IMR-90 (cell line): ENCODE data around the gene DRC7. TPM values are rescaled to one million over a fixed set of nuclear protein-coding genes. Genes with fewer than 3 reads are reported as not detected.

ENCODE experiments used
- ATAC-seq: fragments of 200-7000 bp; cut with Tn5 transposase; 2 replicates; pipeline ENCODE4 v1.9.1; 2020; ENCODE audit warnings: low read depth, mild to moderate bottlenecking, moderate library complexity
- BruUV-seq: library from RNA; stranded (reverse); fragments of 400-500 nt; replicated peaks from 2 replicates; lab custom pipeline; 2021; lab: Mats Ljungman, UMichigan
- CTCF ChIA-PET: fragments of 300-600 bp; formaldehyde crosslinking; extraction: SDS; loops from one replicate; lab custom pipeline; 2021; ENCODE audit warnings: antibody characterized with exemption; lab: Yijun Ruan, JAX
- POLR2A ChIA-PET: fragments of 300-600 bp; sonication (Branson Sonifier 250); formaldehyde crosslinking; loops from one replicate; lab custom pipeline; 2022; ENCODE audit warnings: antibody characterized with exemption; ENCODE audit not compliant: unreplicated experiment; lab: Charles Lee
- DNase-seq: peaks from one replicate; pipeline ENCODE4 v3.0.0; 2013
- H2AFZ ChIP-seq: replicated peaks from 2 replicates; pipeline ENCODE3; 2013; ENCODE audit warnings: low read length, mild to moderate bottlenecking; ENCODE audit not compliant: poor library complexity
- H2AK5ac ChIP-seq: 2 replicates; pipeline ENCODE4 v1.6.1; 2013; ENCODE audit warnings: low read depth, low read length, inconsistent platforms
- H2AK9ac ChIP-seq: replicated peaks from 2 replicates; pipeline ENCODE3; 2013; ENCODE audit warnings: mild to moderate bottlenecking, low read depth, low read length, moderate library complexity; ENCODE audit not compliant: poor library complexity
- H2BK120ac ChIP-seq: 2 replicates; pipeline ENCODE4 v1.6.1; 2013; ENCODE audit warnings: low read depth, low read length, inconsistent platforms
- H2BK15ac ChIP-seq: 3 replicates; pipeline ENCODE4 v1.6.1; 2013; ENCODE audit warnings: low read depth, low read length, inconsistent platforms
- H2BK20ac ChIP-seq: 2 replicates; pipeline ENCODE4 v1.6.1; 2013; ENCODE audit warnings: low read depth, mild to moderate bottlenecking, inconsistent platforms, low read length, moderate library complexity
- H2BK5ac ChIP-seq: 2 replicates; pipeline ENCODE4 v1.6.1; 2013; ENCODE audit warnings: mild to moderate bottlenecking, low read depth, low read length, inconsistent platforms; ENCODE audit not compliant: poor library complexity, severe bottlenecking
- H3K14ac ChIP-seq: replicated peaks from 2 replicates; pipeline ENCODE4 v1.6.1; 2013; ENCODE audit warnings: low read depth, low read length, inconsistent platforms
- H3K18ac ChIP-seq: 2 replicates; pipeline ENCODE4 v1.6.1; 2013; ENCODE audit warnings: low read depth, low read length, control low read depth
- H3K23ac ChIP-seq: 2 replicates; pipeline ENCODE4 v1.6.1; 2013; ENCODE audit warnings: low read depth, low read length, inconsistent platforms
- H3K27ac ChIP-seq: 2 replicates; pipeline ENCODE4 v1.5.1; 2013; ENCODE audit warnings: mild to moderate bottlenecking, control low read depth, low read length; ENCODE audit not compliant: insufficient read depth
- H3K27me3 ChIP-seq: 2 replicates; pipeline ENCODE4 v1.6.1; 2013; ENCODE audit warnings: low read length; ENCODE audit not compliant: control insufficient read depth, insufficient read depth
- H3K36me3 ChIP-seq: 2 replicates; pipeline ENCODE4 v1.6.1; 2013; ENCODE audit warnings: low read length, mixed read lengths; ENCODE audit not compliant: control insufficient read depth, insufficient read depth
- H3K4ac ChIP-seq: 2 replicates; pipeline ENCODE4 v1.6.1; 2013; ENCODE audit warnings: low read depth, low read length, inconsistent platforms
- H3K4me1 ChIP-seq: 2 replicates; pipeline ENCODE4 v1.6.1; 2013; ENCODE audit warnings: low read length, mixed read lengths; ENCODE audit not compliant: control insufficient read depth, insufficient read depth
- H3K4me2 ChIP-seq: 2 replicates; pipeline ENCODE4 v1.6.1; 2013; ENCODE audit warnings: low read depth, mild to moderate bottlenecking, control low read depth, low read length, moderate library complexity
- H3K4me3 ChIP-seq: 2 replicates; pipeline ENCODE4 v1.5.1; 2013; ENCODE audit warnings: low read depth, mild to moderate bottlenecking, control low read depth, low read length, moderate library complexity; ENCODE audit not compliant: insufficient read depth
- H3K56ac ChIP-seq: 2 replicates; pipeline ENCODE4 v1.6.1; 2013; ENCODE audit warnings: low read length, inconsistent platforms; ENCODE audit not compliant: insufficient read depth; ENCODE audit errors: extremely low read depth
- H3K79me1 ChIP-seq, 2 experiments: 2 replicates each; pipeline ENCODE4 v1.6.1; 2013; ENCODE audit warnings: low read length in 2 of 2, inconsistent platforms in 1 of 2, low read depth in 1 of 2
- H3K9ac ChIP-seq: 2 replicates; pipeline ENCODE4 v1.6.1; 2013; ENCODE audit warnings: low read depth, low read length, control low read depth
- H3K9me1 ChIP-seq: 2 replicates; pipeline ENCODE4 v1.6.1; 2013; ENCODE audit warnings: low read length, inconsistent platforms; ENCODE audit not compliant: insufficient read depth
- H3K9me3 ChIP-seq: 2 replicates; pipeline ENCODE4 v1.6.1; 2013; ENCODE audit warnings: low read length; ENCODE audit not compliant: control insufficient read depth, insufficient read depth
- H4K20me1 ChIP-seq: 2 replicates; pipeline ENCODE4 v1.6.1; 2013; ENCODE audit warnings: low read length, inconsistent platforms; ENCODE audit not compliant: insufficient read depth
- H4K5ac ChIP-seq: 2 replicates; pipeline ENCODE4 v1.6.1; 2013; ENCODE audit warnings: mild to moderate bottlenecking, low read depth, low read length, control low read depth
- H4K8ac ChIP-seq, 2 experiments: 2 replicates each; pipeline ENCODE4 v1.6.1; 2013; ENCODE audit warnings: low read depth in 2 of 2, low read length in 2 of 2, control low read depth in 1 of 2, inconsistent platforms in 1 of 2
- H4K91ac ChIP-seq: 2 replicates; pipeline ENCODE4 v1.6.1; 2013; ENCODE audit warnings: low read depth, low read length, inconsistent platforms; ENCODE audit not compliant: insufficient read depth
- CEBPB ChIP-seq: IDR thresholded peaks from 2 replicates; pipeline ENCODE4 v1.6.1; 2012; ENCODE audit warnings: low read depth, low read length, improper control_type of control experiment
- CHD1 ChIP-seq: IDR thresholded peaks from 2 replicates; pipeline ENCODE4 v1.6.1; 2012; ENCODE audit warnings: low read depth, low read length, improper control_type of control experiment
- FOS ChIP-seq: fragments of 150-350 bp; IDR thresholded peaks from 2 replicates; pipeline ENCODE4 v1.6.1; 2016; ENCODE audit warnings: low read depth, low read length
- MAFK ChIP-seq: IDR thresholded peaks from 2 replicates; pipeline ENCODE4 v1.6.1; 2012; ENCODE audit warnings: low read depth, low read length, improper control_type of control experiment
- NFE2L2 ChIP-seq: fragments of 150-350 bp; IDR thresholded peaks from 2 replicates; pipeline ENCODE4 v1.6.1; 2016; ENCODE audit warnings: low read depth, mild to moderate bottlenecking, low read length
- POLR2A ChIP-seq: IDR thresholded peaks from 2 replicates; pipeline ENCODE4 v1.6.1; 2012; ENCODE audit warnings: mild to moderate bottlenecking, low read depth, low read length
- RAD21 ChIP-seq: IDR thresholded peaks from 2 replicates; pipeline ENCODE4 v1.6.1; 2012; ENCODE audit warnings: low read length, improper control_type of control experiment
- RCOR1 ChIP-seq: IDR thresholded peaks from 2 replicates; pipeline ENCODE4 v1.6.1; 2012; ENCODE audit warnings: mild to moderate bottlenecking, low read length, improper control_type of control experiment; ENCODE audit not compliant: insufficient replicate concordance
- RFX5 ChIP-seq: IDR thresholded peaks from 2 replicates; pipeline ENCODE4 v1.8.0; 2012; ENCODE audit warnings: low read depth, mild to moderate bottlenecking, low read length, moderate library complexity
- SMC3 ChIP-seq: fragments of 150-350 bp; IDR thresholded peaks from 2 replicates; pipeline ENCODE4 v1.6.1; 2016; ENCODE audit warnings: low read depth, mild to moderate bottlenecking, antibody characterized with exemption, low read length, moderate library complexity
- USF2 ChIP-seq: fragments of 150-350 bp; IDR thresholded peaks from 2 replicates; pipeline ENCODE4 v1.6.1; 2017; ENCODE audit warnings: mild to moderate bottlenecking, antibody characterized with exemption, low read length, low read depth
- WGBS, 2 experiments: methylation state at CpG; one replicate each; pipeline versions ENCODE4 v1.1.5 to v1.1.7; 2013; ENCODE audit warnings: missing lambda C conversion rate in 2 of 2; ENCODE audit not compliant: insufficient read length in 1 of 2; ENCODE audit errors: extremely low coverage in 2 of 2; 5-methylcytosine and 5-hydroxymethylcytosine counted together
- dilution Hi-C: fragments of 300-500 bp; cut with HindIII; formaldehyde crosslinking; loops from one replicate; pipeline ENCODE4 v1.14.3; 2018; ENCODE audit warnings: low sequenced_read_pairs; ENCODE audit not compliant: unreplicated experiment
- in situ Hi-C: fragments of 300-500 bp; cut with MboI; formaldehyde crosslinking; loops from 3 replicates; pipeline ENCODE4 v1.14.3; 2019; ENCODE audit warnings: low sequenced_read_pairs, inconsistent platforms, mixed read lengths
- intact Hi-C: fragments of 100-400 bp; cut with micrococcal nuclease; formaldehyde crosslinking; loops from 2 replicates; pipeline ENCODE4 v1.10.0; 2022
- polyA plus RNA-seq, 3 experiments: library from polyadenylated mRNA; depleted of rRNA; stranded (reverse); fragments of >200 nt; gene quantifications; 2 replicates each; pipeline ENCODE4 v1.2.3, GENCODE V29; 2012; ENCODE audit warnings: low replicate concordance in 1 of 3
- total RNA-seq: library from RNA; depleted of rRNA; stranded (reverse); fragments of >200 nt; gene quantifications from 2 replicates; pipeline ENCODE4 v1.2.3, GENCODE V29; 2012
- TF ChIP-seq, protein P1 (sequence below): fragments of 150-350 bp; IDR thresholded peaks from 2 replicates; pipeline ENCODE4 v1.6.1; 2016; ENCODE audit warnings: low read depth, mild to moderate bottlenecking, low read length, moderate library complexity, borderline replicate concordance
- TF ChIP-seq, protein P2 (sequence below): conservative IDR thresholded peaks from 2 replicates; pipeline ENCODE4 v1.5.1; 2012; ENCODE audit warnings: mild to moderate bottlenecking, low read depth, low read length, improper control_type of control experiment

The DRC7 gene
- total and polyA plus RNA-seq, 2 of the 4 experiments (the other 2 are of a cell fraction): not detected

DNA sequence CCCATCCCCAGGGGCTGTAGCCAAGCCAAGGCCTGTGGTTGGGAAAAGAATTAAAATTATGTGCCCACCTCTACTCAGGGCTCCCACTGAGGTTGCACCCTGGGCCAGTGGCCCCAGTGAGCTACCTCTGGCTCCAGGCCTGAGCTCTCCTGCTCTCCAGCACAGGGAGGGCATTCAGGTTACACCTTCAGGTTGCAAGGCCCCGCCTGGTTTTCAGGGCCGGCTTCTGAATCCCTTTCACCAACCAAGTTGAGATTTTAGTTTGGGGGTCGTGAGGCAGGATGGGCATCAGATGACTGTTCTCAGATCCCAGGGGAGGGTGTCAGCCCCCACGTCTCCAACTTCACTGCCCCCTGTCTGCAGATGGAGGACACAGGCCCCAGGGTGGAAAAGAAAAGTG is 33.0 kb downstream of the DRC7 start:
- DNase-seq: no peak

More for the DNA sequence above, 33.0 kb downstream of the DRC7 start:
- no peak overlapping the region for H3K4ac ChIP-seq
- BruUV-seq: no TSS peak
- H3K56ac ChIP-seq: no peak overlapping the region
- no peak overlapping the region for H4K8ac ChIP-seq
- H2BK15ac ChIP-seq: no peak overlapping the region
- no peak overlapping the region for H2AK9ac ChIP-seq
- H2BK5ac ChIP-seq: no peak overlapping the region
- H3K9me3 ChIP-seq: no peaks in the 10 kb centered on the region
- no peaks in the 10 kb centered on the region for H3K4me1 ChIP-seq
- H2AFZ ChIP-seq: no peak overlapping the region
- no peak overlapping the region for H3K23ac ChIP-seq
- H3K18ac ChIP-seq: no peak overlapping the region
- ChIA-PET CTCF (no interaction called here), POLR2A (no interaction called here)
- H3K14ac ChIP-seq: no peak overlapping the region
- H3K36me3 ChIP-seq: no peaks in the 10 kb centered on the region
- H2BK20ac ChIP-seq: no peak overlapping the region
- no peak for ATAC-seq
- no peak overlapping the region for H2AK5ac ChIP-seq
- no peak overlapping the region for H3K9ac ChIP-seq
- dilution Hi-C loops (no loop called here), intact Hi-C loops (no loop called here), in situ Hi-C loops (no loop called here)
- no peak overlapping the region for H2BK120ac ChIP-seq
- peaks cover 5% of the 10 kb centered on the region for H3K27me3 ChIP-seq
- H3K9me1 ChIP-seq: no peaks in the 10 kb centered on the region
- H4K5ac ChIP-seq: no peak overlapping the region
- no peaks in the 10 kb centered on the region for H4K20me1 ChIP-seq
- no peaks in the 10 kb centered on the region for H3K79me1 ChIP-seq
- no peak overlapping the region for H3K4me3 ChIP-seq
- H4K91ac ChIP-seq: no peak overlapping the region
- H3K4me2 ChIP-seq: no peak overlapping the region
- WGBS, 2 experiments: no CpG with 5 or more reads among the region's 4 CpGs
- TF ChIP-seq POLR2A (no peak), NFE2L2 (no peak), RCOR1 (no peak), FOS (no peak), CHD1 (no peak), MAFK (no peak), RFX5 (no peak), RAD21 (no peak), USF2 (no peak), SMC3 (no peak), CEBPB (no peak)
- TF ChIP-seq, protein P1, sequence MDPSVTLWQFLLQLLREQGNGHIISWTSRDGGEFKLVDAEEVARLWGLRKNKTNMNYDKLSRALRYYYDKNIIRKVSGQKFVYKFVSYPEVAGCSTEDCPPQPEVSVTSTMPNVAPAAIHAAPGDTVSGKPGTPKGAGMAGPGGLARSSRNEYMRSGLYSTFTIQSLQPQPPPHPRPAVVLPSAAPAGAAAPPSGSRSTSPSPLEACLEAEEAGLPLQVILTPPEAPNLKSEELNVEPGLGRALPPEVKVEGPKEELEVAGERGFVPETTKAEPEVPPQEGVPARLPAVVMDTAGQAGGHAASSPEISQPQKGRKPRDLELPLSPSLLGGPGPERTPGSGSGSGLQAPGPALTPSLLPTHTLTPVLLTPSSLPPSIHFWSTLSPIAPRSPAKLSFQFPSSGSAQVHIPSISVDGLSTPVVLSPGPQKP: no peak
- TF ChIP-seq, protein P2, sequence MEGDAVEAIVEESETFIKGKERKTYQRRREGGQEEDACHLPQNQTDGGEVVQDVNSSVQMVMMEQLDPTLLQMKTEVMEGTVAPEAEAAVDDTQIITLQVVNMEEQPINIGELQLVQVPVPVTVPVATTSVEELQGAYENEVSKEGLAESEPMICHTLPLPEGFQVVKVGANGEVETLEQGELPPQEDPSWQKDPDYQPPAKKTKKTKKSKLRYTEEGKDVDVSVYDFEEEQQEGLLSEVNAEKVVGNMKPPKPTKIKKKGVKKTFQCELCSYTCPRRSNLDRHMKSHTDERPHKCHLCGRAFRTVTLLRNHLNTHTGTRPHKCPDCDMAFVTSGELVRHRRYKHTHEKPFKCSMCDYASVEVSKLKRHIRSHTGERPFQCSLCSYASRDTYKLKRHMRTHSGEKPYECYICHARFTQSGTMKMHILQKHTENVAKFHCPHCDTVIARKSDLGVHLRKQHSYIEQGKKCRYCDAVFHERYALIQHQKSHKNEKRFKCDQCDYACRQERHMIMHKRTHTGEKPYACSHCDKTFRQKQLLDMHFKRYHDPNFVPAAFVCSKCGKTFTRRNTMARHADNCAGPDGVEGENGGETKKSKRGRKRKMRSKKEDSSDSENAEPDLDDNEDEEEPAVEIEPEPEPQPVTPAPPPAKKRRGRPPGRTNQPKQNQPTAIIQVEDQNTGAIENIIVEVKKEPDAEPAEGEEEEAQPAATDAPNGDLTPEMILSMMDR: no peak
- H3K27ac ChIP-seq: no peak overlapping the region
